Medulla oblongata (tissue), 1 donor: ENCODE measurements around the gene TET2.

Experiments
- DNase-seq: peaks from one replicate; pipeline ENCODE4 v3.0.0-alpha.2; 2015; ENCODE audit errors: extremely low spot score

The TET2 gene

DNA sequence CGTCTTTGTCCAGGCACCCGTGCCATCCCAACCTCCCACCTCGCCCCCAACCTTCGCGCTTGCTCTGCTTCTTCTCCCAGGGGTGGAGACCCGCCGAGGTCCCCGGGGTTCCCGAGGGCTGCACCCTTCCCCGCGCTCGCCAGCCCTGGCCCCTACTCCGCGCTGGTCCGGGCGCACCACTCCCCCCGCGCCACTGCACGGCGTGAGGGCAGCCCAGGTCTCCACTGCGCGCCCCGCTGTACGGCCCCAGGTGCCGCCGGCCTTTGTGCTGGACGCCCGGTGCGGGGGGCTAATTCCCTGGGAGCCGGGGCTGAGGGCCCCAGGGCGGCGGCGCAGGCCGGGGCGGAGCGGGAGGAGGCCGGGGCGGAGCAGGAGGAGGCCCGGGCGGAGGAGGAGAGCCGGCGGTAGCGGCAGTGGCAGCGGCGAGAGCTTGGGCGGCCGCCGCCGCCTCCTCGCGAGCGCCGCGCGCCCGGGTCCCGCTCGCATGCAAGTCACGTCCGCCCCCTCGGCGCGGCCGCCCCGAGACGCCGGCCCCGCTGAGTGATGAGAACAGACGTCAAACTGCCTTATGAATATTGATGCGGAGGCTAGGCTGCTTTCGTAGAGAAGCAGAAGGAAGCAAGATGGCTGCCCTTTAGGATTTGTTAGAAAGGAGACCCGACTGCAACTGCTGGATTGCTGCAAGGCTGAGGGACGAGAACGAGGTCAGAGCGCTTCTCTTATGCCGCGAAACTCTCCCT lies at the start of gene TET2:
Gene TET2 (plus strand): TSS at position 601 of the 740 bp plus-strand sequence. CDS start 87,067 bp downstream, outside the sequence.
- DNase-seq: peak; percentile 97

DNA sequence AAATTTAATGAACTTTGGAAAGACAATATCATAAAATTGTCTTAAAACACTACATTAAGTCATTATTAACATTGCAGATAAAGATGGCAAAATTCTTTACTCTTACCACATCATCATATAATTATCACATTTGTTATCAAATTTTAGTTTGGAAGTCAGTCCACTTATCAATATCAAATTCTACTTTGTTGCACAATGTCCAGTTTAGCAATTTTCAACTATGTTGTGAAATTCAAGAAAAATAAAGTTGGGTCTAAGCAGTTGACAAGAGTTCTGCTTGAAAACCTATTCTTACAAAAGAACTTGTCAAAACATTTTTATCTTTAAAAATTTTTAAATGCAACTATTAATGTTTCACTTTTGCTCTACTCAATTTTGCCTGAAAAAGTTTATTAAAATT lies 44.7 kb upstream of the TET2 start:
- no peak for DNase-seq

DNA sequence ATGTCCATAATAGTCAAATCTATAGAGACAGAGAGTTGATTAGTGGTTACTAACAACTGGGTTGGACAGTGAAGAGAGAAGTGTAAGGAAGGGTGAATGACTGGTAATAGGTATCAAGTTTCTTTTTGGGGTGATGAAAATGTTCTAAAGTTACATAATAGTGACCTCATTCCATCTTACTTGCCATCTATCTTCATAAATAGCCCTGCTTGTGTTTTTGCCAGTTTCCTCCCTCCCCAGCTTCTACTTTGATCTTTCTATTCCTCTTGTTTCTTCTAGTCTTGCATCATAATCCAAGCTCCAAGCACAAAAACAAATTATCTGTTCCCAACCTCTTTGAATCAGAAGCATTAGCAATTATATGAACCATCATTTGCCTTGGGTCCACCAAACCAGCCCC lies 40.2 kb upstream of the TET2 start:
- no peak for DNase-seq

DNA sequence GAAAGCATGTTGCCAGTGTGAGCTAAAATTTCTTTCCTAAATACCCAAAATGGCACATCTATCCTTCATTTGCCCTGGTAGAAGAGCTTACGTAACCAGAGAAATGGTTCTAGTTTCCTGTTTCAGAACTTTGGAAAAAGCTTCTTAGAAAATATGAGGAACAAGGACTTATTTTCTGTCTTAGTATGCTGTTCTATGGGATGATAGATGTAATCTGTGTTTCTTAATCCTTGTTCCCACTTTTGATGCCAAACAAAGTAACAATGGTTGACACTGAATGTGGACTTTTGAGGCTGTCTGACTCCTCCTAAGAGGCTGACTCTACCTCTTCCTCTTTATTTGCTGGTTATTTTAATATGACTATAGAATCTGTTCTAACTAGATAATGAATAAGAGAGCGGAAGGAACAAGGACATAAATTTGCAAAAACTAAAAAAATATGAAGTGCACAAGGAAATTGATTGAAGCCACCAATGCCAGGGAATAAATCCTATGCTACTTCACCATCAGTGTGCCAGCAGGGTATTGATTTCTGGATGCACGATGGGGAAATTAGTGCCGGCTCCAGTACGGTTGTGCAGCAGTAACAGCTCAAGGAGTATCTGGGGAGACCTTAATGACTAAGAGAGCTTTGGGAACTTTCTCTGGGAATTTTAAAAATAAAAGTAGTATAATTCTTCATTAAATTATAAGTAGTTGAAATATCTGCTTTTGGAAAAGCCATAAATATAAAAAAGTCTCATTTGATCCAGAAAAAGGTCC lies 39.4 kb upstream of the TET2 start:
- no peak for DNase-seq

DNA sequence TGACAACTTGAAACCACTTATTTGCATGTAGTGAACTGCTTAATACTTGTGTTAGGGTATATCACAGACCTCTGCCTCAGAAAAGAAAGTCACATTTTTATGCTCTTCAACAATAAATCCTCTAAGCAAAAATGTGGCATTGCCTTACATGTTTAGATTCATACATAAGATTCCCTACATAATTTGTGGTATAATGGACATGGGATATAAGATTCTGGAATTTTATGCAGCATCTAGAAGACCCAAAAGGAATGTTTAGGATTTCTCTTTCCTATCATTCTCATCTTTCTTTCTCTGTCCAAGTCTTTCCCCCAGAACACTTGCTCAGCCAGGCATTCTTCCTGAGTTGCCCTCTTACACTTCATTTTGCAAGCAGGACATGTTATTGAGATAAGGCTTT lies 37.7 kb upstream of the TET2 start:
- no peak for DNase-seq

DNA sequence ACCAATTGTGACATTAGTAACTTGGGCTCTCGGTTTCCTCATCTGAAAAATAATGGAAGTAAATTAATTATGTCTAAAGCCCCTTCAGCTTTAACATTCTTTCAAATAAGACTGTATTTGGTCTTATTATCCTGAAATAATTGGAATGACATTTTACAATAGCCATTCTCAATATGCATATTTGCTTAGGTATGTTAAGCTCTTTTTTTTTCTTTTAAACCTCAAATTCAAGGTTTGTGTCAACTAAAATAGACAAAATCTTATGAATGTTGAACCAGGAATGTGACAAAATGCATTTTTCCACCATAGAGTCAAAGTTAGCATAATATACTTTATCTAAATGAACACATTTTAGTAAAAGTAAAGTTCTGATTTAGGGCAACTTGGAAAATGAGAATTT lies 34.4 kb upstream of the TET2 start:
- DNase-seq: no peak

DNA sequence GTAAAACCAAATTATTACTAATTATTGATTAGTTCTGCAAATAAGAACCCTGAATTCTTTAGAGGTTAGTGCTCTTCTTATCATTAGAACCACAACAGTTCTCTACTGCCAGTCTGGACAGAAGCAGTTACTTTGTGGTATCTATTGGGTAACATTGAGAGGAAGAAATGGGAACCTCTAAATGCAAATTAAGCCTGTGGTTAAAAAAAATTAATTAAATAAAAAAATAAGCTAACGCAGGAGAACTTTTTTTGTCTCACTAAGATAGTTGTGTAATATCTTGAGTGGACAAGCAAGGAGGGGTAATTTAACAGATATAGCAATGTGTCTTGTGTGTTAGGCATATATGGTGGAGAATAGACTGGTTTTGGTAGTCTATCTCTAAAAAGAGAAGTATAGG lies 32.9 kb upstream of the TET2 start:
- DNase-seq: peak; percentile 18

DNA sequence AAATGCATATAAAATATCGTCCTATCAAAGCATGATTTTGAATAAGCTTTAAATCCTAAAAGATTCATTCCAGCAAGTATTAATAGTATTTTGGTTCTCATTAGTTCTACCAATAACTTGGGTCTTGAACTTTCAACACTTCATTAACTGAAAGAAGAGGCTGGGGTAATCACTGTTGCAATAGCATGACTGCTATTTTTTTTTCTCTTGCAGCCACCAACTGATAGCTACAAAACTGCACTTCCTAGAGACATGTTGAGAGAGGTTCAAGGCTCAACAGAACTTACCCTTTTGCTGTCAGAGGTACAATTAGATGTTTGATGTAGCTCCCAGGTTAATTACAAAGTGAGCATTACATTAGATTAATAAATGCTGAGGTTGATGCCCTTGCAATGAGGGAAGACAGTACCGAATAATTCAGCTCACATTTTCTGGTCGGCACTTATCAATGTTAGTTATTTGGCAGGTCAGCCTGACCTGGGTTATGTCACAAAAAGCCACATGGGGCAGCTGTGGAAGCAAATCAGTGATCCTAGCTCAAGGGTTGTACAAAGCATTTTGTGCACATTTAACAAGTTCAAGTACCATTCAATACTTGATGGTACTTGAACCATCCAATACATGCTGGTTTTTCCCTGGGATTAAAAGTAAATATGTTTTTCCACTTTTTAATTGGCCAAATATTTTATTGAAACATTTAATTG lies 29.9 kb upstream of the TET2 start:
- no peak for DNase-seq

DNA sequence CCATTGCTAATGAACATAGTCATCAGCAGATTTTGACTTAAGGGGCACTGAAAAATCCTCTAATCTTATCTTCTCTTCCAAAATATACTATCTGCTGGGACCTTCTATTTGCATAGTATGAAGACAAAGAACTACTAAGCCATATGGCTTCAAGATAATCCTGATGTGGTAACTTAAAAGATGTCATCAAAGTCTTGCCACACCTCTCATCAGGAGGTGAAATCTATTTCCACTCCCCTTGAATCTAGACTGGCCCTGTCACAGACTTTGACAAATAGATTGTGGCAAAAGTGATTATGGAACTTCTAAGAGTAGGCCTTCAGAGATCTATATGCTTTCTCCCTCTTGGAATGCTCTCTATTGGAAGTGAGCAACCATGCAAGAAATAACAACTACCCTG lies 27.3 kb upstream of the TET2 start:
- DNase-seq: no peak

DNA sequence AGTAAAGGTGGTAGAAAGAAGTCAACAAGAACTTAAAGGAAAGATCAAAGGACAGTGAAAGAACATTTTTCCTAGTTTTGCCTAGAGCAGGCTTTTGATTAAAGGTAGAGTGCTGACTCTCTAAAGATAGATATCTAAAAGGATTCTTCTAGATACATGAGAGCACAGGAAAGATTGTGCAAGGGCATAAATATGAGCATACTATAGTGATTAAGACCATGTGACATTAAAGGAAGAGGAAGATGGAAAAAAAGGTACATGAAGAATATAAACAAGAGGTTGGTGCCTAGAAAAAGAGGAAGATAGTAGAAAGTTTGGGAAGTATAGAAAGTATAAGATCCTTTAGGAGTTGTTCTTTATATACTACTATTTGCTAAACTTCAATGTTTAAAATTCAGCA lies 26.1 kb upstream of the TET2 start:
- no peak for DNase-seq

DNA sequence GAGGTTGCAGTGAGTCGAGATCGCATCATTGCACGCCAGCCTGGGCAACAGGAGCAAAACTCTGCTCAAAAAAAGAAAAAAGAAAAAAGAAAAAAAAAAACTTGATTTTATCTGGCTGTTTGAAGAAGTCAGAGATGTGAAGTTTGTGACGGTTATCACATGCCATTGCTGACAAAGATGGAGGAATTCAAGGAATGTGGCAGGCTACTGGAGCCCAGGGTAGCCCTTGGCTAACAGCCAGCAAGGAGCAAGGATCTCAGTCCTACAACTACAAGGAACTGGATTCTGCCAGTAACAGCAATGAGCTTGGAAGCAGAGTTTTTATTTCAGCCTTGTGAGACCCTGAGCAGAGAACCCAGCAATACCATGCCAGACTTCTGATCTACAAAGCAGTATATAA lies 24.3 kb upstream of the TET2 start:
- no peak for DNase-seq

DNA sequence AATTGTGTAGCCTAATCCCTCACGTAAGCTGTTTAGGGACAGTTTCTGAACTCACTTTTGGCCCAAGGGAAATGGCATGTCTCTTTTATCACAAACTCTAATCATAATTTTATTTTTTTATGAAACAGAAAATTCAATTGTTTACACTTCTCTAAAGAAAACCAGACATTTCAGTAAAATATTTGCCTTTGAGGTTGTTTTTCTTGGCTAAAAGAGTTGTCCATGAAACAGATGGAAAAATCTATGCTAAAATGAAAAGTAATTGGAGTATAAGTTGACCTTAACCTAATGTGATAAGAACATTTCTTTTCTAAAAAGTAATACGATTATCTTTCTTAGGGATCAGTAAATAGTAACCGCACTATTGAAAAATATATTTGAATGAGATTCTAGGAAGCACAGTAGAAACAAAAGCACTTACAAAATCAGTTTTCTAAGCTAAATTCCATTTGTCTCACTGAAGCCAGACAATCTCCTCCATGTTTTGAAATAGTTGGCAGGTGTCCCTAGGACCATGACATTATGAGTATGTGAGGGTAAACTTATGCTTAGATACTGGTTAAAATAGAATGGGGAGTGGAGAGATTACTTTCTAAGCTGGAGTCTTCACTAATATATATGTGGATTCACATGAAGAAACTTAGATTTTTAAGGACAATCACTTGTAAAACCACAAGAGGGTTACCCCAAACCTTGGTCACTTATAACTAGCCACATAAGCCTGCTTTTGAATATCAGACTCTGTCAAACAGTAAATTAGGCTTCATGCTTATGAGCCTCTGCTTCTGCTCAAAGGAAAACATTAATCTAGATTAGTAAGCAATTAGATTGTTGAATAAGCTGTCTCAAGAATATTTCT lies 20.1 kb upstream of the TET2 start:
- no peak for DNase-seq

DNA sequence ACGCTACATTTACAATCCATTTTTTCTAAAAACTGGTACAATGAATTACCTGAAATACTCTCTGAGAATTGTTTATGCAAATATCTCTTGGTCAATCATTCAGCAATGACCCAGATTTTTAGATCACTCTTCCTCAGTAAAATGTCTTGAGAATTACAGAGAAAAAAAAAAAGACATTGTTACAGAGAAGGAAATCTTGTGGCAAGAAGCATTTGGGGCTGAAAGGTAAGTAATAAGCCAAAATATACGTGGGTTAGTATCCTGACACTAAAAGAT lies 19.6 kb upstream of the TET2 start:
- no peak for DNase-seq

DNA sequence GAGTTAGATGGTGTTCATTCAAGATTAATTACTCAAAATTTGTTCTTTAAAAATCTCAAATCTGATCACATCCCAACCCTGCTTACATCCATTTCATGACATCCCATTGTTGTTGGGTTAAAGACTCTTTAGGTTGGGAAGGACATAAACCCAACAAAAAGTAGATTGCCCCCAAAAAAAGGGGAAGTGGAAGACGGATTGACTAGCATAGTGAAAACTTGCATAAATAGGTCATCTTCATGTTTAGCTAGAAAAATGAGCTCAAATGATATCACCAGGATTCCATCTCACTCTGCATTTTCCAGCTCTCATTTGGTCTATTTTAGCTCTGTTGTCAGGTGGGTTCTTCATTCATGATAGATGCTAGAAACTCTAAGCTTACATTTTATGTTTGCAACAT lies 18.5 kb upstream of the TET2 start:
- no peak for DNase-seq

DNA sequence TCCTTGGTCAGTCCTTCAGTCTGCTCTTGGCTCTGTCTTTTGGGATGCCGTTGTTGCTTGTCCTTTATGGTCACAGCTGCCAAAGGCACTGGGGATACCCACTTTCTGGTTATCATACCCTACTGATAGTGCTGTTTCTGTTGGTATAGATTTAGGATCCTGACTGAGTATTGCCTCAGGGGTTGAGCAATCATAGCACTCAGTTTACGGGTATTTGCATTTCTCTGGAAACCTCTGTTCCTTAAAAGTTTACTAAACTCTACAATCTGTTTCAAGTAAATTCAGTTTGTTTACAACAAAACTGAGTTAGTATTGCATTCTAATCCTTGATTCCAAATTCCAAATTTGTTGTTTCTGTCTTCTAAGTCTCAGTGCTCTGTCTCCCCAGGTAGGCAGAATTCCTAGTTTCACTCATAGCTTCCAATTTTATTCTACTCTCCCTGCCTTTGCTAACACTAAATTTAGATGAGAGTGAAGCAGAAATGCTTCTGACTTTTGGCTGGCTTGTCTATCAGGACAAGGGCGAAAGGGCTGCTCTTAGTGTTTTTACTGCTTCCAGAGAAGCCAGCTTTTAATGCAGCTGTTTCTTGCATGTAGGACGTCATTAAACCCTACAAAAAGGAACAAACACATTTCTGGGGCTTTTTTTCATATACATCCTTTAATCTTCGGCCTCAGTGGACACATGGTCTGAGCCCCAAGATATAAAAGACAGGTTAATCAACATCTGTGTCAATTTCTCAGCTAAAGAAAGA lies 17.2 kb upstream of the TET2 start:
- DNase-seq: no peak

DNA sequence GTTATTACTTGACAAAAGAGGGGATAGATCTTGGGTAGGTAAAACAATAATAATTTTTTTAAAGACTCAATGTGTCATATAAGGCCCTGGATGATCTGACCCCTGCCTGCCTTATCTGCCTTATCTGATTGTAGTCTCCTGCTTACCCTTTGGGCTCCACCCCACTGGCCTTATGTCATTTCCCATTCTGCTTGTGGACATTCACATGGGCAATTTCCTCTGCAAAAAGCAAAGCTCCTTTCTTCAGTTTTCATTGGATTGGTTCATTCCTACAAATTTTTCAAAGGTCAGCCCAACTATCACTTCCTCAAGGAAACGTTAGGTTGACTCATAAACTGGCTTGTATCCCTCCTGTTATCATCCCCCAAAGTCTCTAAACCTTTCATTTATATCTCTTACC lies 15.7 kb upstream of the TET2 start:
- DNase-seq: no peak

DNA sequence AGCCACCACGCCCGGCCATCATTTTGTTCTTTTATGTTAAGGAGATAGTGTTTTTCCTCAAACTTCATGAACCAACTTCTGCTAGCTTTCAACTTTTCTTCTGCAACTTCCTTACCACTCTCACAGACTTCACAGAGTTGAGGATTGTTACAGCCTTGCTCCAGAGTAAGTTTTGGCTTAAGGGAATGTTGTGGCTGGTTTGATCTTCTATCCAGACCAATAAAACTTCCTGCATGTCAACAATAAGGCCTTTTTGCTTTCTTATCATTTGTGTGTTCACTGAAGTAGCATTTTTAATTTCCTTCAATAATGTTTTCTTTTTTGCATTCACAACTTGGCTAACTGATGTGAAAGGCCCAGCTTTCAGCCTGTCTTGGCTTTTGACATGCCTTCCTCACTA lies 12.7 kb upstream of the TET2 start:
- no peak for DNase-seq

DNA sequence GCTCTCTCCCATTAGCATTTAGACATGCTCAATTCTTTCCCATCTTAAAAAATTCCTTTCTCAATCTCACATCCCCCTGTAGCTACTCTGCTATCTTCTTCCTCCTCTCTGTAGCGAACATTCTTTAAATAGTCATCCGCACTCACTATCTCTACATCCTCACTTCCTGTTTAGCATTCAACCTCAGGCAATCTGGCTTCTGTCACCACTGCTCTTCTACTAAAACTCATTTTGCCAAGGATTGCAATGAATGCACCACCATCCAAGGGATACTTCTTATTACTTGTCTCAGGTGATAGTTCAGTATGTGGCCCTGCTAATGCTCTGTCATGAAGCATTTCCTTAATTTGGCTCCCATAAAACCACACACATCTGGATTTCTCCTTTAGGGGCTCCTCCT lies 10.9 kb upstream of the TET2 start:
- no peak for DNase-seq

DNA sequence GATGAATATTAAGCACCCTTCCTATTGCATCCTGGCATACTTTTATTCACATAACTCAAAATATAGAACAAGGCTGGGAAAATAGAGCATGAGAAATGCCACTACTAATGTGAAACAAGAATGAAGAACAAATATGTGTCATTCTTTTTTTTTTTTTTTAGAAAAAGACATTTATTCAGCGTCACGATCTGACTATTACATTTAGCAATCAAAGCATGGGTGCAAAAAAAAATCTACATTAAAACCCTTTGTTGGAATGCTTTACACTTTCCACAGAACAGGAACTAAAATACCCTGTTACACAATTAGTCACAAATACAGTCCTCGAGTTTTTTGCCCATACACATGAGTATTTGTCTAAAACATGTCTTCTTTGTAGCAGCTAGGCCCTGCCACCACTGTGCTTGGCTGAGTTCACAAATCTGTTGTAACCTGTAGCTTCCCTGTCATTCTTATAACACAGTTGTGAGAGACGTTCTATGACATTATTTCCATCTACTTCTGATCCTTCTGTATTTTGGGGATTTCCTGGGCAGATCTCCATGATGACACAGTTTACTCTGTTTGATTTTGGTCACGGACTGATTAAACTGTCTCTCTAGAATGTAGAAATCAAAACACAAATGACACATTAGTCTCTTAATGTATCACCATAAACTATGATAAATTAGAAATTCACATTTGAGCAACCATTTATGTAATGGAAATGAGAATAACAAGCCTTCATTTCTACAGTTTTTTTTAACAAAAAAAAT lies 9.4 kb upstream of the TET2 start:
- no peak for DNase-seq

DNA sequence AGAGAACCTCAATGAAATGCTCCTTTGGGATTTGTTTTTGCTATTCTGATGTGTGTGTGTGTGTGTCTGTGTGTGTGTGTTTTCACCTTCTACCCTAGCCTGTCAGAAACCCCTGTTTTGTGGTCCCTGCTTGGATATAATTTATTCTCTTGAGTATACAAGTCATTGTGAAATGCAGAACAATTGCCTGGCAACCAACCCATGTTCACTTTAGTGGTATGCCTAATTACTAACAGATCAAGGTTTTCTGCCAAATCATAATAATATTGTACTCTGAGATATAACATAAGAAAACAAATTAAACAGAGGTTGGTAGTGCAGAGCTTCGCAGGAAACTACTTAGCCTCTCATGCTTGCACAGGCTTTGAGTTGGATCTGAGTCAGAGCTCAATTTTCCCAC lies 7.0 kb upstream of the TET2 start:
- no peak for DNase-seq
